Epidermal melanocyte (primary cell): ENCODE results near the gene P2RX6.
"Not testable (repeated sequence)": the region's sequence is repeated elsewhere in the genome, so short reads cannot be mapped to it uniquely, and the experiment has no call there.

Source experiments
- DNase-seq: peaks from one replicate; pipeline ENCODE4 v3.0.0; 2011; ENCODE audit warnings: low spot score; ENCODE audit not compliant: insufficient read length

Gene P2RX6

DNA sequence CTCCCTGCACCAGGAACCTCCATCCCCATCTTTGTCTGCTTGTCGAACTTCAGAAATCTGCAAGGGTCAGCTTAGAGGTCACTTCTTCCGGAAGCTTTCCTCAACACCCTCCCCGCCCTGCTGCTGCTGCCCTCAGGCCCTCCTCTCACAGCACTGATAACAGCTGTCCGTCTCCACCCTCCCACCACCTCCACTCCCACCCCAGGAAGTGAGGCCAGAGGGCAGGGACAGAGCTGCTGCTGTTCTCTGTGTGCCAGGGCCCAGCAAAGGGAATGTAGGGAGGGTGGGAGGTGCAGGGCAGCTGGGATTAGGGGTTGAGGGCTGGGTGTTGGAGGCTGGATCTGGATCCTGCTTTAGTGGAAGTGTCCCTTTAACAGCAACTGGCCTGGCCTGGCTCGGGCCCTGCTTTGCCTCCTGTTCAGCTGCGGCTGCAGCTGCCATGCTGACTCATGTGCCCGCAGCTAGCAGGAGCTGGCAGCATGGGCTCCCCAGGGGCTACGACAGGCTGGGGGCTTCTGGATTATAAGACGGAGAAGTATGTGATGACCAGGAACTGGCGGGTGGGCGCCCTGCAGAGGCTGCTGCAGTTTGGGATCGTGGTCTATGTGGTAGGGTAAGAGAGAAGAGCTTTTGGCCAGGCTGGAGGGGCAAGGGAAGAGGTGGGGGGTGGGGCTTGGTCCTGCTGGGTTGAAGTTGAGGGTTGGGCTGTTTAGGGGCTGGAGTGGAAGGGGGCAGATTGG is at the start of gene P2RX6:
TSS of gene P2RX6 (plus strand) at position 440 of the 740 bp plus-strand sequence. CDS start at position 450, 10 bp downstream.
- peak; percentile 59 for DNase-seq

GRCh38 chr22:20965888-20966855 is 48.8 kb upstream of the P2RX6 start:
- no peak for DNase-seq

DNA sequence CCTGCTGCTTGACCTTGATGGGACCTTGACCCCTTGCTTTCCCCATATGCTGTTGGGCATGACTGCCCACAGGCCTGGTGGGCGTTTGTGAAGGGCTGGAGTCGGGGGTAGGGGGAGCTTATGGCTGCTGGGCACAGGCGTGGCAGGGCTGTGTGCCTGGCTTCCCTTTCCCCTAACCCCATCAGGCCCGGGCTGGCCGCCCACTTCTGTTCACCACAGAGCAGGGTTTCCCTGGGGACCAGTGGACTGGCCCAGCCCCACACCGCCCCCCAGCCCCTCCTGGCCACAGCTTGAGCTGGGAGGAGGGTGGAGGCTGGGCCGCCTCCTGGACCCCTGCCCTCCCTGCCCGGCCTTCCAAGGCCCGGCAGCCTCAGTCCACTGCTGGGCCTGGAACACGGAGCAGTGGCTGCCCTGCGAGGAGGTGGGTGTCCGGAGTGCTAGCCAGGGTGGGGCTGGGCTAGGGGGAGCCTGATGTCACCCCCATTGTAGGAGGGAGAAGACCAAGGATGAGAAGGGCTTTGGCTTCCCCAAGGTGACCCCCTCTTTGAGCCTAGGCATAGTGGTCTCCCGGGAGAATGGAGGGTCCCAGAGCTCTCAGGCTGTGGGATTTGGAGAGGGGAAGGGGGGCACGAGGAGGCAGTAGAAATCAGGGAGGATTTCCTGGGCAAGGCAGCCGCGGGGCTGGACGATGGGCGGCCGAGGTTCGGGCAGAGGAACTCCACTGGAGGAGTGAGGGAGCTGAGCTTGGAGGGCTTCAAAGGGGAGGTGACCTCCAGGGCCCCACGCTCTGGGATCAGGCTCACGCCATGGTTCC is 47.9 kb upstream of the P2RX6 start, which contains the start of gene AIFM3:
TSS of gene AIFM3 (plus strand) at position 373 of the 814 bp plus-strand sequence. CDS start 690 bp downstream, outside the sequence.
- DNase-seq: no peak

- no peak for DNase-seq
Measured at GRCh38 chr22:20967697-20968211, 47.2 kb upstream of the P2RX6 start.

- no peak for DNase-seq
Measured at GRCh38 chr22:20968281-20968977, 46.5 kb upstream of the P2RX6 start.

- no peak for DNase-seq
Measured at GRCh38 chr22:20970939-20971657, 43.9 kb upstream of the P2RX6 start.

DNA sequence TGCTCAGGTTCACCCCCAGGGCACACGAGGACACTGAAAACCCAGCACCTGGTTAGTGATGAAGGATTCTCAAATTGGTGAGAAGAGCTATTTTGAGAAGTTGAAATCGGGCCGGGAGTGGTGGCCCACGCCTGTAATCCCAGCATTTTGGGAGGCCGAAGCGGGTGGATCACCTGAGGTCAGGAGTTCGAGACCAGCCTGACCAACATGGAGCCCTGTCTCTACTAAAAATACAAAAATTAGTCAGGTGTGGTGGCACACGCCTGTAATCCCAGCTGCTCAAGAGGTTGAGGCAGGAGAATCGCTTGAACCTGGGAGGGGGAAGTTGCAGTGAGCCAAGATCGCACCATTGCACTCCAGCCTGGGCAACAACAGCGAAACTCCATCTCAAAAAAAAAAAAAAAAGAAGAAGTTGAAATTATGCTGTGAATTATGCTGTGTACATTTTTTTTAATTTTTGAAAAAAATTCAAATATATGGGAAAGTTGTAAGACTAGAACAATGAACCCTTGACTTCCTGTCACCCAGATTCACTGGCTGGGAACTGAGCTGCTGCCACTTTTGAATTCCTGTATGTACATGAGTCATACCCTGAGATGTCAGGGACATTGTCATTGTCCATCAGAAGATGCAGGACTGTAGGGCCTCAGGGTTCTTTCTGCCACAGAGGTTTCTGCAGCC is 42.8 kb upstream of the P2RX6 start:
- not testable (repeated sequence) for DNase-seq

DNA sequence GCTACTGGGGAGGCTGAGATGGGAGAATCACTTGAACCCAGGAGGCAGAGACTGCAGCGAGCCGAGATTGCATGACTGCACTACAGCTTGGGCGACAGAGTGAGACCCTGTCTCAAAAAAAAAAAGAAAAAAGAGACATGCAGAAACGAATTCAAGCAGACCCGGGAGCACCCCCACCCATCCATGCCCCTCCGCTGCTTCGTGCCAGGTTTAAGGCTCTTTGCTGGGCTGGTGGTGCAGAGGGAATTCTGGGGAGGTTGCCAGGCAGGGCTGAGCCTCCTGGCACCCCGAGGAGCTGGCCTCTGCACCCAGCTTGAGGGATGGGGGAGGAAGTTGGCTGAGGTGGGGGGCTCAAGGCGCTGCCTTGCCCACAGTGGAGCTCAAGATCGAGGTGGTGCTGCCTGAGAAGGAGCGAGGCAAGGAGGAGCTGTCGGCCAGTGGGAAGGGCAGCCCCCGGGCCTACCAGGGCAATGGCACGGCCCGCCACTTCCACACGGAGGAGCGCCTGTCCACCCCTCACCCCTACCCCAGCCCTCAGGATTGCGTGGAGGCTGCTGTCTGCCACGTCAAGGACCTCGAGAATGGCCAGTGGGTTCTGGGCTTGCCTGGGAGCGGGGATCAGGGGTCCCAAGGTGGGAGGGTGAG is 41.9 kb upstream of the P2RX6 start:
- DNase-seq: no peak

- DNase-seq: no peak
Measured at GRCh38 chr22:20973634-20974286, 41.2 kb upstream of the P2RX6 start.

- no peak for DNase-seq
Measured at GRCh38 chr22:20974336-20974955, 40.5 kb upstream of the P2RX6 start.

GRCh38 chr22:20975541-20976290 is 39.2 kb upstream of the P2RX6 start:
- DNase-seq: no peak

DNA sequence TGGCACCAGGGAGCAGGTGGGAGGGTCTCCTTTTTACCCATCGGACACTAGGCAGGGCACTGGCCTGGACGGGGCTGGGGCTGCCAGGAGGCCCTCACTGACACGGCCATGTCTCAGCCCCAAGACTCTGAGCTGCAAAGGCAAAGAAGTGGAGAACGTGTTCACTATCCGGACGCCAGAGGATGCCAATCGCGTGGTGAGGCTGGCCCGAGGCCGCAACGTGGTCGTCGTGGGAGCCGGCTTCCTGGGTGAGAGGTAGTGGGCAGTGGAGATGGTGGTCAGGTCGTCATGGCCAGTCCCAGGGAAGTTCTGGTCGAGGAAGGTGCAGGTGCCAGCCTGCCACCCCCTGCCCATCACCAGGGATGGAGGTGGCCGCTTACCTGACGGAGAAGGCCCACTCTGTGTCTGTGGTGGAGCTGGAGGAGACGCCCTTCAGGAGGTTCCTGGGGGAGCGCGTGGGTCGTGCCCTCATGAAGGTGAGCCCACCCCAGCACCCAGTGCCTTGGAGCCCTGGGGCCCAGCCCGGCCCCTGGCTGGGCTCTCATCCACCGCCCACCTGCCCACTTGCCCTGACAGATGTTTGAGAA is 38.6 kb upstream of the P2RX6 start:
- DNase-seq: no peak

- DNase-seq: no peak
Measured at GRCh38 chr22:20977019-20977418, 37.9 kb upstream of the P2RX6 start.

DNA sequence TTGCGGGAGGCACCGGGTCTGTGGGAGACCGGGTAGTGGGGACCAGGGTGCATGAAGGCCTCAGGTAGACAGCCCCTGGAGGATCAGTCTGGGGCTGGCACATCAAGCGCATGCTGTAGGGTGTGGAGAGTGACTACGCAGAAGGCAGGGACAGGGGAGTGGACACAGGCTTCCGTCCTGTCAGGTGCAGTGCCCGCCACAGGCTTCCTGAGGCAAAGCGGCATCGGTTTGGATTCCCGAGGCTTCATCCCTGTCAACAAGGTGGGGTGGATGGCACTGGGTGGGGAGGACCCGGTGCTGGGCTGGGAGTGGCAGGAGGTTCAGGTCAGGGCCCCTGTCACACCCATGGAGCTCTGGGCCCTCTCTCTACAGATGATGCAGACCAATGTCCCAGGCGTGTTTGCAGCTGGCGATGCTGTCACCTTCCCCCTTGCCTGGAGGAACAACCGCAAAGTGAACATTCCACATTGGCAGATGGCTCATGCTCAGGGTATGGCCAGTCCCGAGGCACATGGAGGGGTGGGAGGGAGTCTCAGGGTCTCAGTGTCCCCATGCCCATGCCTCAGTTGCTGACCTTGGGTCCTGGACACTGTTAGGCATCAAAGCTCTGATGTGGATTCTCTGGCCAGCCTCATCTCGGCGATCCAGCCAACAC is 37.3 kb upstream of the P2RX6 start:
- DNase-seq: no peak

- DNase-seq: no peak
Measured at GRCh38 chr22:20978419-20978818, 36.5 kb upstream of the P2RX6 start.

GRCh38 chr22:20979243-20979809 is 35.6 kb upstream of the P2RX6 start:
- no peak for DNase-seq
